Astrocyte of the spinal cord (primary cell): ENCODE results near the gene C16orf86.

Source experiments
- DNase-seq: peaks from one replicate; pipeline ENCODE4 v3.0.0; 2011; ENCODE audit warnings: low read depth, low spot score
- H3K4me3 ChIP-seq: 2 replicates; pipeline ENCODE4 v1.5.1; 2011; ENCODE audit warnings: low read depth, mild to moderate bottlenecking, low read length, moderate library complexity
- in situ Hi-C: cut with HindIII; loops from 2 replicates; pipeline ENCODE4 v1.10.0; 2017; ENCODE audit warnings: low sequenced_read_pairs
- TF ChIP-seq, protein P1 (sequence below): IDR thresholded peaks from 2 replicates; pipeline ENCODE4 v1.5.1; 2012; ENCODE audit warnings: low read depth, mild to moderate bottlenecking, low read length, inconsistent platforms

Gene C16orf86

DNA sequence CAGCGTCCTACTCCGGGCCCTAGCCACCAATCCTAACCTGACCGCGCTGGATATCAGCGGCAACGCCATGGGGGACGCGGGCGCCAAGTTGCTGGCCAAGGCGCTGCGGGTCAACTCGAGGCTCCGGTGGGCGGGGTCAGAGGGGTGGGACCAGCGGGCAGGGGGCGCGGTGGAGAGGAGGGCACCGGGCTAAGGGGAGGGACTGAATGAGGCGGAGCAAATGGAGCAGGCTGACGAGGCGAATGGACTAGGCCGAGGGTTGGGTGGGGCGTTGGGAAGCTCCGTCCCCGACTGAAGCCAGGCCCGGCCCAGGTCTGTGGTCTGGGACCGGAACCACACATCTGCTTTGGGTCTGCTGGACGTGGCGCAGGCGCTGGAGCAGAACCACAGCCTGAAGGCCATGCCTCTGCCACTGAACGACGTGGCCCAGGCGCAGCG lies 17.1 kb upstream of the C16orf86 start:
- DNase-seq = no peak
- H3K4me3 ChIP-seq = no peak overlapping the region
- in situ Hi-C loops = no loop called here
- TF ChIP-seq, protein P1, sequence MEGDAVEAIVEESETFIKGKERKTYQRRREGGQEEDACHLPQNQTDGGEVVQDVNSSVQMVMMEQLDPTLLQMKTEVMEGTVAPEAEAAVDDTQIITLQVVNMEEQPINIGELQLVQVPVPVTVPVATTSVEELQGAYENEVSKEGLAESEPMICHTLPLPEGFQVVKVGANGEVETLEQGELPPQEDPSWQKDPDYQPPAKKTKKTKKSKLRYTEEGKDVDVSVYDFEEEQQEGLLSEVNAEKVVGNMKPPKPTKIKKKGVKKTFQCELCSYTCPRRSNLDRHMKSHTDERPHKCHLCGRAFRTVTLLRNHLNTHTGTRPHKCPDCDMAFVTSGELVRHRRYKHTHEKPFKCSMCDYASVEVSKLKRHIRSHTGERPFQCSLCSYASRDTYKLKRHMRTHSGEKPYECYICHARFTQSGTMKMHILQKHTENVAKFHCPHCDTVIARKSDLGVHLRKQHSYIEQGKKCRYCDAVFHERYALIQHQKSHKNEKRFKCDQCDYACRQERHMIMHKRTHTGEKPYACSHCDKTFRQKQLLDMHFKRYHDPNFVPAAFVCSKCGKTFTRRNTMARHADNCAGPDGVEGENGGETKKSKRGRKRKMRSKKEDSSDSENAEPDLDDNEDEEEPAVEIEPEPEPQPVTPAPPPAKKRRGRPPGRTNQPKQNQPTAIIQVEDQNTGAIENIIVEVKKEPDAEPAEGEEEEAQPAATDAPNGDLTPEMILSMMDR = no peak

DNA sequence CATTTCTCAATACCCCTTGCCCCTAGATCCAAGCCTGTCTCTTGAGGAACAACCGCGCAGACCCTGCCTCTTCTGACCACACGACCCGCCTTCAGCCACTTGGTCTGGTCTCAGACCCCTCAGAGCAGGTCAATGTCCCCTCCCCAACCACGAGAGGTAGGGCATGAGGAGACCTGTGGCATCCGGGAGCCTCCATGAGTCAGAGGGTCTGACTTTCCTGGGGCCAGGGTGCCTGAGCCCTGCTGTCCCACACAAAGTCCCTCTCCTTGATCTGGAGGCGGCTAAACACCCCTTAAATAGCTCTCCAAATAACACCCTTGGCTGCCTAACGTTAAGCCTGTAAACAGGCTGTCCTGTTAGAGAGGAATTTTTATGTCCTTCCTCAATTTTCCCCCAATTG lies 16.6 kb upstream of the C16orf86 start:
- TF ChIP-seq, protein P1 = no peak
- H3K4me3 ChIP-seq = no peak overlapping the region
- no peak for DNase-seq
- in situ Hi-C loops = no loop called here

DNA sequence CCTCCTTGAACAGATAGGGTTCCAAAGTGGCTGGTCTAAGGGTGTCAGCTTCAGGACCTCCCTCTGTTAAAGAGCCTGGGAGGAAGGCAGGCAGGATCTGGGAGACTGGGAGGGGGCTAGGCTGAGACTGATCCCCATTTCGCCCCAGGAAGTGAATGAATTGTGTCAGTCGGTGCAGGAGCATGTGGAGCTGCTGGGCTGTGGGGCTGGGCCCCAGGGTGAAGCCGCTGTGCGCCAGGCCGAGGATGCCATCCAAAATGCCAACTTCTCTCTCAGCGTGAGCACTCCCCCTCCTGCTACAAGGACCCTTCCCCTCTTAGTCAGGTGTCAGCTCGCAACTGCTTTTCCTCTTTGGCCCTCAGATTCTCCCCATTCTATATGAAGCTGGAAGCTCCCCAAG lies 15.6 kb upstream of the C16orf86 start:
- no peak for DNase-seq
- no peak overlapping the region for H3K4me3 ChIP-seq
- TF ChIP-seq, protein P1 = no peak
- in situ Hi-C loops = no loop called here

DNA sequence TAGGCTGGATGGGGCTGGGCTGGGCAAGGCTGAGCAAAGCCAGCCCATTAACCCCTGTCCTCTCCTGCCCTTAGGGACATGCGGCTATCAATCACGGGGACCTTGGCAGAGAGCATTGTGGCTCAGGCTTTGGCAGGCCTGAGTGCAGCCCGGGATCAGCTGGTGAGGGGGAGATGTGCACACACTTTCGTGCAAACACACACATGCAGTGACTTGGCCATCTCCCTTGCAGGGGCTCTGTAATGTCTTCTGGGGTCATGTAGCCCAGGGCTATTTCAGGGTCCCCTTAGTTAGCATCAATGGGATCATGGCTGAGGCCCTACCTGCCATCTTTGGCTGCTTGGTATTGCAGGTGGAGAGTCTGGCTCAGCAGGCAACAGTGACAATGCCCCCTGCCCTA lies 14.8 kb upstream of the C16orf86 start:
- TF ChIP-seq, protein P1 = no peak
- no peak overlapping the region for H3K4me3 ChIP-seq
- in situ Hi-C loops = no loop called here
- DNase-seq = no peak

DNA sequence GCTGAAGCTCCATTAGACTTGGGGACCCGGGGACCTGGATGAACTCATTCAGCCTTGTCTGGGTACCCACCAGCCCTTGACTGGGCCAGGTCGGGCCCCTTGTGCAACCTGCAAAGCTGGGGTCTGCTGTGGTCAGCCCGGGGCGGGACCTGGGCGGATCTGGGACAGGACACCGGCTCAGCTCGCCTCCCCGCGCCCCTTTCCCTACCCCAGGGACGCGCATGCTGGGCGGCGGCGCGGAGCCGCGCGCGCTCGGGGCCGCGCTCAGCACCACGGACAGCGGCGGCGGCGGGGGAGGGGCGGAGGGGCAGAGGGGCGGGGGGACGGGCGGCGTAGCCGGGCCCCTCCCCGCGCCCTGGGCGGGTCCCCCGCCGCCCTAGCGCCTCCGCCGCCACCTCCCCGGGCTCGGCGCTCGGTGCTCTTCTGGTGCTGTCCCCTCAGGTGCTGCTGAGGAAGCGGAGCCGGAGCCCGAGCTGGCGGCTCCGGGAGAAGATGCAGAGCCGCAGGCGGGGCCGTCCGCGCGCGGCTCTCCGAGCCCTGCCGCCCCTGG lies 14.0 kb upstream of the C16orf86 start:
- TF ChIP-seq, protein P1 = no peak
- in situ Hi-C loops = no loop called here

DNA sequence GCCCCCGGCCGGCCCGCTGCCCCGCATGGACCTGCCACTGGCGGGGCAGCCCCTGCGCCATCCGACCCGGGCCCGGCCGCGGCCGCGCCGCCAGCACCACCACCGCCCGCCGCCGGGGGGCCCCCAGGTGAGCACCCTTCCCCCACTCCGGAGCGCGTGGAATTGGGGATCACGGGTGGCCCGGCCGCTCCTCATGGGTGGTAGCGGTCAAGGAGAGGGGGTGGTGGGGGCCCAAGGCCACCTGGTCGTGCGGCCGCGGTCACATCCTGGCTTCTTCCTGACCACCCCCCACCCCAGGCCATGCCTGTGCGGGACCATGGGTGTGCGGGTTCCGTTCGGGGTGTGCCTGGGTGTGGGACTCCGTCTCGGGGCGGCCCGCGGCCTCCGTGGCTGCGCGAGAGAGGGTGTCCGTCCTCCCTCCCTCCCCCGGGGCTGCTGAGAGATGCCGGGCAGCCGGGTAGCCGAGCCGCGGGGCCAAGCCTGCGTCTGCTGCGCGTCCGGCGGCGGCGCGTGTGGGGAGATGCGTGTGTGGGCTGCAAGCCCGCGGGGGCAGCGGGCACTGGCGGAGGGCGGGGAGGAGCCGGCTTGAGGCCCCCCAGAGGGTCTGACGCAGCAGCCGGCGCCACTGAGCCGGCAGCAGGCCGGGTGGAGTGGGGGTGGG lies 13.4 kb upstream of the C16orf86 start:
- TF ChIP-seq, protein P1 = no peak
- peak overlapping the region; percentile 48 for H3K4me3 ChIP-seq
- in situ Hi-C loops = no loop called here

More for the DNA sequence above, 14.0 kb upstream of the C16orf86 start:
- DNase-seq = no peak
- peak overlapping the region; percentile 48 for H3K4me3 ChIP-seq

More for the DNA sequence above, 13.4 kb upstream of the C16orf86 start:
- no peak for DNase-seq
